Lower leg skin (tissue), 3 donors: ENCODE results near the gene NMNAT1.

ENCODE experiments used
- POLR2A ChIP-seq, 2 donors: fragments of 450-650 bp; IDR thresholded peaks; one replicate each; pipeline ENCODE4 v1.6.1; 2016 to 2017; ENCODE audit warnings: antibody characterized with exemption in 2 of 2, mild to moderate bottlenecking in 1 of 2, moderate library complexity in 1 of 2
- TF ChIP-seq, protein P1 (sequence below), 3 donors: fragments of 450-650 bp; IDR thresholded peaks; one replicate each; pipeline ENCODE4 v1.5.1; 2016; ENCODE audit warnings: antibody characterized with exemption in 3 of 3, mild to moderate bottlenecking in 3 of 3, moderate library complexity in 2 of 3

DNA sequence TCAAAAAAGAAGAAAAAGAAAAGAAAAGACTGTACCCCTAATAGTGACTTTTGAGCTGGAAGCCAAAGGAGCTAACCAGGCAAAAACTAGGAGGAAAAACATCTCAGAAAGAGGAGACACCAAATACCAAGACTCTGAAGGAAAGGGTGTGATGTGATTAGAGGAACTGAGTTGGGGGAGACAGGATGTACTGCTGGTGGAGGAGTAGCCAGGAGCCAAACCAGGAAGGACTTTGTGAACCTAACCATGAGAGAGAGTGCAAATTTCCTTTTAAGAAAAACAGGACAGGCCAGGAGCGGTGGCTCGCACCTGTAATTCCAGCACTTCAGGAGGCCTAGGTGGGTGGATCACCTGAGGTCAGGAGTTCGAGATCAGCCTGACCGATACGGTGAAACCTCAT is 49.6 kb downstream of the NMNAT1 start:
- TF ChIP-seq, protein P1, sequence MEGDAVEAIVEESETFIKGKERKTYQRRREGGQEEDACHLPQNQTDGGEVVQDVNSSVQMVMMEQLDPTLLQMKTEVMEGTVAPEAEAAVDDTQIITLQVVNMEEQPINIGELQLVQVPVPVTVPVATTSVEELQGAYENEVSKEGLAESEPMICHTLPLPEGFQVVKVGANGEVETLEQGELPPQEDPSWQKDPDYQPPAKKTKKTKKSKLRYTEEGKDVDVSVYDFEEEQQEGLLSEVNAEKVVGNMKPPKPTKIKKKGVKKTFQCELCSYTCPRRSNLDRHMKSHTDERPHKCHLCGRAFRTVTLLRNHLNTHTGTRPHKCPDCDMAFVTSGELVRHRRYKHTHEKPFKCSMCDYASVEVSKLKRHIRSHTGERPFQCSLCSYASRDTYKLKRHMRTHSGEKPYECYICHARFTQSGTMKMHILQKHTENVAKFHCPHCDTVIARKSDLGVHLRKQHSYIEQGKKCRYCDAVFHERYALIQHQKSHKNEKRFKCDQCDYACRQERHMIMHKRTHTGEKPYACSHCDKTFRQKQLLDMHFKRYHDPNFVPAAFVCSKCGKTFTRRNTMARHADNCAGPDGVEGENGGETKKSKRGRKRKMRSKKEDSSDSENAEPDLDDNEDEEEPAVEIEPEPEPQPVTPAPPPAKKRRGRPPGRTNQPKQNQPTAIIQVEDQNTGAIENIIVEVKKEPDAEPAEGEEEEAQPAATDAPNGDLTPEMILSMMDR (IDR thresholded peaks at IDR 0.05), result no peak
- TF ChIP-seq POLR2A (IDR thresholded peaks at IDR 0.05), result no peak
